Gastrocnemius medialis (tissue), 4 donors: ENCODE measurements around the gene TRIM23. TPM values are rescaled to one million over a fixed set of nuclear protein-coding genes. Genes with fewer than 3 reads are reported as not detected.

ENCODE experiments used
- ATAC-seq, 2 donors: fragments of 150-250 bp; one replicate each; pipeline ENCODE4 v1.9.1; 2016
- DNase-seq, 2 donors: peaks; one replicate each; pipeline ENCODE4 v3.0.0-alpha.2; 2019
- H3K27ac ChIP-seq, 4 donors: fragments of 200-600 bp; sonication (generic); 1 replicate in 1 of 4; 2 replicates in 3 of 4; pipeline ENCODE4 v1.5.1; 2016 to 2018; ENCODE audit warnings: mild to moderate bottlenecking in 2 of 4, moderate library complexity in 1 of 4
- H3K27me3 ChIP-seq, 3 donors: fragments of 200-600 bp; sonication (generic) in 2 of 3; 1 replicate in 1 of 3; 2 replicates in 2 of 3; pipeline versions ENCODE4 v1.5.1 to v1.6.0; 2016 to 2019; ENCODE audit warnings: mild to moderate bottlenecking in 1 of 3, moderate library complexity in 1 of 3
- H3K36me3 ChIP-seq, 2 donors: fragments of 200-600 bp; sonication (generic) in 1 of 2; one replicate each; pipeline ENCODE4 v1.5.1; 2017 to 2018
- H3K4me1 ChIP-seq, 2 donors: fragments of 200-600 bp; sonication (generic) in 1 of 2; one replicate each; pipeline ENCODE4 v1.5.1; 2016 to 2017; ENCODE audit warnings: mild to moderate bottlenecking in 2 of 2
- H3K4me3 ChIP-seq, 4 donors: fragments of 200-600 bp; sonication (generic) in 3 of 4; 1 replicate in 1 of 4; 2 replicates in 3 of 4; pipeline ENCODE4 v1.5.1; 2016 to 2019; ENCODE audit warnings: mild to moderate bottlenecking in 2 of 4
- H3K9me3 ChIP-seq, 3 donors: fragments of 200-600 bp; sonication (generic) in 2 of 3; 1 replicate in 1 of 3; 2 replicates in 2 of 3; pipeline ENCODE4 v1.5.1; 2016 to 2019
- CTCF ChIP-seq, 5 experiments: fragments of 450-650 bp in 3 of 5; fragments of 200-600 bp in 2 of 5; sonication (generic) in 2 of 5; IDR thresholded peaks in 4 of 5; conservative IDR thresholded peaks in 1 of 5; 1 replicate in 4 of 5; 2 replicates in 1 of 5; pipeline ENCODE4 v1.5.1; 2016 to 2019; ENCODE audit warnings: antibody characterized with exemption in 5 of 5, mild to moderate bottlenecking in 3 of 5, moderate library complexity in 3 of 5
- POLR2A ChIP-seq, 2 donors: fragments of 450-650 bp; IDR thresholded peaks; one replicate each; pipeline ENCODE4 v1.6.1; 2017; ENCODE audit warnings: antibody characterized with exemption in 2 of 2, mild to moderate bottlenecking in 2 of 2, moderate library complexity in 2 of 2
- in situ Hi-C, 4 donors: fragments of 200-750 bp; cut with MboI; loops; one replicate each; pipeline versions ENCODE4 v1.15.0 to v1.8.0; 2017; ENCODE audit warnings: low sequenced_read_pairs in 4 of 4
- intact Hi-C: fragments of 100-400 bp; cut with DNase I; formaldehyde crosslinking; loops from one replicate; pipeline ENCODE4 v1.15.1; 2023; ENCODE audit warnings: low total_unique reads
- total RNA-seq, 4 donors: library from RNA; depleted of rRNA; stranded (reverse); fragments of >200 nt; gene quantifications; one replicate each; pipeline versions ENCODE4 v1.1.0 to v1.2.3, GENCODE V29; 2016

TRIM23 gene
- total RNA-seq, 4 donors from 2014 or later = 17.0 to 26.1 (median 22.1) TPM

DNA sequence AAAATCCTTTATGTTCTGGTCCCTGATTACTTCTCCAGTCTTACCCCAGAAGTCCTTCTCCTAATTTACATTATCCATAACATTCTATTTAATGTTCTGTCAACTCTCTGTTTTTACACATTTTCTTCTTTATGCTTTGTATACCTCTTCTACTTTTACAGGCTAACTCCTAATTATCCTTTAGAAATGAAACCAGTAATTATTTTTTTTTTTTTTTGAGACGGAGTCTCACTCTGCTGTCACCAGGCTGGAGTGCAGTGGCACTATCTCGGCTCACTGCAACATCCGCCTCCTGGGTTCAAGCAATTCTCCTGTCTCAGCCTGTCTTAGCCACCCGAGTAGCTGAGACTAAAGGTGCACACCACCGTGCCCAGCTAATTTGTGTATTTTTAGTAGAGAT is 70.2 kb downstream of the TRIM23 start:
- TF ChIP-seq POLR2A (IDR thresholded peaks at IDR 0.05) = no peak
- TF ChIP-seq CTCF (IDR thresholded peaks at IDR 0.05 in 4 of 5, conservative IDR thresholded peaks at IDR 0.05 in 1 of 5) = no peak
- in situ Hi-C loops (no loop called here), intact Hi-C loops (no loop called here)
- no peaks in the 10 kb centered on the region for H3K36me3 ChIP-seq
- no peak overlapping the region for H3K27ac ChIP-seq
- H3K4me3 ChIP-seq = no peak overlapping the region
- DNase-seq (no peak), ATAC-seq (no peak)
- H3K9me3 ChIP-seq = no peaks in the 10 kb centered on the region
- H3K27me3 ChIP-seq = no peaks in the 10 kb centered on the region
- no peaks in the 10 kb centered on the region for H3K4me1 ChIP-seq

- Histone ChIP-seq H3K36me3 (no peaks in the 10 kb centered on the region), H3K9me3 (no peaks in the 10 kb centered on the region), H3K27ac (no peak overlapping the region), H3K4me3 (no peak overlapping the region), H3K27me3 (no peaks in the 10 kb centered on the region), H3K4me1 (no peaks in the 10 kb centered on the region)
- intact Hi-C loops (no loop called here), in situ Hi-C loops (no loop called here)
- no peak for DNase-seq
- TF ChIP-seq CTCF (IDR thresholded peaks at IDR 0.05 in 4 of 5, conservative IDR thresholded peaks at IDR 0.05 in 1 of 5) (no peak), POLR2A (IDR thresholded peaks at IDR 0.05) (no peak)
- no peak for ATAC-seq
These were observed 75.9 kb downstream of the TRIM23 start for GRCh38 chr5:65548281-65548680.

- Histone ChIP-seq H3K27me3 (no peaks in the 10 kb centered on the region), H3K36me3 (no peaks in the 10 kb centered on the region), H3K4me1 (no peaks in the 10 kb centered on the region), H3K27ac (no peak overlapping the region), H3K4me3 (no peak overlapping the region), H3K9me3 (no peaks in the 10 kb centered on the region)
- ATAC-seq (no peak), DNase-seq (no peak)
- TF ChIP-seq POLR2A (IDR thresholded peaks at IDR 0.05) (no peak), CTCF (IDR thresholded peaks at IDR 0.05 in 4 of 5, conservative IDR thresholded peaks at IDR 0.05 in 1 of 5) (no peak)
- in situ Hi-C loops (no loop called here), intact Hi-C loops (no loop called here)
These were observed 78.0 kb downstream of the TRIM23 start for GRCh38 chr5:65546141-65546540.

- no peaks in the 10 kb centered on the region for H3K27me3 ChIP-seq
- intact Hi-C loops (no loop called here), in situ Hi-C loops (no loop called here)
- H3K36me3 ChIP-seq = no peaks in the 10 kb centered on the region
- DNase-seq (no peak), ATAC-seq (no peak)
- no peaks in the 10 kb centered on the region for H3K9me3 ChIP-seq
- H3K4me3 ChIP-seq = no peak overlapping the region
- TF ChIP-seq CTCF (IDR thresholded peaks at IDR 0.05 in 4 of 5, conservative IDR thresholded peaks at IDR 0.05 in 1 of 5) (no peak), POLR2A (IDR thresholded peaks at IDR 0.05) (no peak)
- H3K27ac ChIP-seq = no peak overlapping the region
- H3K4me1 ChIP-seq = no peaks in the 10 kb centered on the region
These were observed 79.7 kb downstream of the TRIM23 start for GRCh38 chr5:65544473-65544872.

DNA sequence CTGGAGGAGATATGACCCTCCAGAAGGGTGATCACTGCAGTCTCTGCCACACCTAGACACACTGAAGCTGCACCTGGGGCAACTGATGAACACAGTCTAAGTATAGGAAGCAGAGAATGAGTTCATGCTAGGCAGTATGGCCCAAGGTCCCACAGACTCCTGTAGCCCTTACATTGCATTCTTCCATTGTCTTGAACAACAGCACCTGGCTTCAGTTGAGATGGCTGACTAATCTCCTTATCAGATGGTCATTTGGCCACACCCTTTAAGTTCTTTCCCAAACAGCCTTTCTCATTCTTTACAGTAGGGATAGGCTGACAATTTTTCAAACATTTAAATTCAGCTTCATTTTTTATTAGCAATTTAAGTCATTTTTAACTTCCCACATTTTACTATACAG is 84.3 kb downstream of the TRIM23 start:
- ATAC-seq (no peak), DNase-seq (no peak)
- intact Hi-C loops = no loop called here
- Histone ChIP-seq H3K27ac (no peak overlapping the region), H3K9me3 (no peaks in the 10 kb centered on the region), H3K4me1 (no peaks in the 10 kb centered on the region), H3K27me3 (no peaks in the 10 kb centered on the region), H3K36me3 (no peaks in the 10 kb centered on the region), H3K4me3 (no peak overlapping the region)
- no peak for TF ChIP-seq POLR2A (IDR thresholded peaks at IDR 0.05)
- no peak for TF ChIP-seq CTCF (IDR thresholded peaks at IDR 0.05 in 4 of 5, conservative IDR thresholded peaks at IDR 0.05 in 1 of 5)
- in situ Hi-C loops = no loop called here
